ENCODE data around the gene JAZF1.
A peak's percentile ranks its signal among the peaks of the same experiment; 100 is the strongest.

JAZF1 gene

GRCh38 chr7:28165261-28165660, 15.3 kb downstream of the JAZF1 start:
- no peak for FAIRE-seq

- no peak for FAIRE-seq
Observed at GRCh38 chr7:28163949-28164348, 16.6 kb downstream of the JAZF1 start.

GRCh38 chr7:28161331-28161730, 19.3 kb downstream of the JAZF1 start:
- FAIRE-seq = no peak

DNA sequence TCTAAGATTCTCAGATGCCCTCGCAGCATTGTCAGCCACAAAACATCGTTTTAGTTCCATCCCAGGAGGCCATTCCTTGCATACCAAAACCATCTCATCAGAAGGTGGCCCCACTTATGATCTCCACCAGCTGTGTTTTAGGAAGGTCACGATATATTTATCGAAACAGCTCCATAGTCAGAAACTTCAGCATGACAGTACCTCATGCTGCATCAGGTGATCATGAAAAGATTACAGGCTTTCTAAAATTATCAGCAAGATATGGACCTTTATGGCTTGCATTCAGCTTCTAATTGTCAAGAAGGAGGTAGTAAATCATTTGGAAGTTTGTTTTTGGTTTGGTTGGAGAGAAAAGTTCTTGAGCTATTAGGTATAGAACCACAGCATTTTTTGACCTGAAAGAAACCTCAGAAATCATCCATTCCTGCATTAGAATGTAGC, 20.0 kb downstream of the JAZF1 start:
- FAIRE-seq = no peak

DNA sequence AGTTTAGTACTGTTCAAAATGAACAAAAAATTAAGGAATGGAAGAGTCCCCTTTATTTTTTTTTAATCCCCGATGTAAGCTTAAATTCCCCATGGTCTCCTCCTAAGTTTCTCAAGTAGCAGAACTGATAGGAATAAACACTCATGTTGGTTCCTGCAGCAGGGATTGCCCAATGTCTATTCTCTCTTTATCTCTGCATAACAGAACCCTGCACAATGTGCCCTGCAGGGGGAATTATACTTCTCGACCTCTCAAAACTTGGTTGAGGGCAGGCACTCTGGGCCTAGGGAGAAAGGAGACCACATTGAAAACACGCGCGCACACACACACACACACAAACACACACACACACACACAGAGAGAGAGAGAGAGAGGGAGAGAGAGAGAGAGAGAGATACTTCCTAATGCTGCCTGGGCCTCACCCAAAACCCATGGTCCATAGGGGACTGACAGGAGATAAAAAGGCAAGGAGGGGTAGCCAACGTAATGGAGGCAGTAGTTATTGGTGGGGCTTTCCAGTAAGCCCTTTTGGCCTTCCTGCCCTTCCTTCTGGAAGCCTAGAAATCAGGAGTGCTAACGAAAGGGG, 22.7 kb downstream of the JAZF1 start:
- no peak for FAIRE-seq

GRCh38 chr7:28157076-28157745, 23.4 kb downstream of the JAZF1 start:
- FAIRE-seq = no peak

DNA sequence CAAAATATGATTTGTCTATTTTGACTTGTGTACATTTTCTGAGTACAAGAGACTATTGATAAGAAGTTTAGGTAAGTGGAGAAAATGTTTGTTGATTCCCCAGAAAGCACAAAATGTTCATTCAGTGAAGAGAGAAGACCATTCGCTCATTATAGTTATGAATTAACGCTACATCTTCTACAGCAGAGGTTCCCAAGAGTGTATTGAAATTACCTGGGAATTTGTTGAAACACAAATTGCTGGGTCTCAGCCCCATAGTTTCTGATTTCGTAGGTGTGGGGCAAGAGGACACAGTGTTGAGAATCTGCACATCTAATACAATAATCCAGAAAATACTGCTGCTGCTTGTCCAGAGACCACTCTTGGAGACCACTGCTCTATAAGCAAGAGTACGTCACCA, 24.2 kb downstream of the JAZF1 start:
- no peak for FAIRE-seq

GRCh38 chr7:28155964-28156363, 24.6 kb downstream of the JAZF1 start:
- FAIRE-seq = no peak

DNA sequence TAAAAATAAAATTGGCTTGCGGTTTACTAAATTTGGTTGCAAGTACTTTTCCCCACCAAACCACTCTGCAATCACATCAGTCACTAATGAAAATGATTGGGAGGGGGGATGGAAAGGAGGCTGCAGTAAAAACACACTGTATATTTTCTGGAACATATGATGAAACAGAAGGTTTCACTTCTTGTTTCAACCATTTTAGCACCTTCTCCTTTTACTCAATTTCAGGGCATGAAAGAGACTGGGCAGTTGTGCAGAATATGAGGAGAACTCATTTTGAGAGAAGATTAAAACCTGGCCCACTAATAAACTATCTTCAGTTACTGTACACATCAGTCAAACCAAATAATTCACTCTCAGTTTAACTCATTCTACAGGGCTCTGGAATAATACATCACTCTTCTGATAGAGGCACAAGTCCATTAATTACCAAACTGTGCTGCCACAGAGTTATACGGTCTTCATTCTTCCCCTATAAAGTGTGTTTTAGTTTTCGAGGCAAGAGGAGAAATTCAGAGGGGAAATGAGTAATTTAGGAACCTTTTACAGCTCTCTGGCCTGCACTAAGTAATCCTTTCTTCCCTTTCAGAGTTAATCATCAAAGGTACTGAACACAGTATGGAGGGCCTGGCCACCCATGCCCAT, 25.5 kb downstream of the JAZF1 start:
- FAIRE-seq = no peak

DNA sequence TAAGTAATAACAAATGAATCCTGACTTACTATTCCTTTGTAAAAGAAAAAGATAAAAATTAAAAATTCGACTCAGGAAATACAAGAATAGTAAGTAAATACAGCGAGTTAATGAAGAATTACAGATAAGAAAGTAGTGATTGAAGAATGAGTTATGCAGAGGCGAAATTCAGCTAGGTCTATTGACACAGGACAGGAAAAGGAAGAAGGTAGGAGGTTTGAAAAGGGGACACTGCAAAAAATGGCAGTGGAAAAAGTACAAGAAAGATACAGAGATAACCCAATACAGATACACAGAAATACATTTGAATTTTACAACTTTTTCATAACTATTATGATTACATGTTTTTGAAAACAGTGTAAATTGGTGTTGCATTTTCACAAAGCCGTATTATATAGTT, 28.0 kb downstream of the JAZF1 start:
- no peak for FAIRE-seq

DNA sequence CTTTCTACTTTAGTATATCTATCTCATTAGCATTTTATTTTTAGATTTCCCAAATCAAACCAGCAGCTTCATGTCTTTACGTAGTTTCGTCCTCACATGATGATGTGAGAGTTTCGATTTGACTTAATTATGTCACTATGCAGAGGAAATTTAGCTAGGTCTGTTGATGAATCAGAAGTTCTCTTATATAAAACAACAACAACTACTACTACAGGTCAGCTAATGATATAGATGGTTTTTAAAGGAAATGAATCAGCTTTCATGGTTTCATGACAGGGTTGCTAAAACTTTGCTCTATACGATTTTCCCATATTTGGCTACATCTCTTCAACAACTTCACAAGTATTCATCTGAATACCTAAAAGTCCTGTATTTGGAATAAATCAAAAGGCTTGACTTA, 28.6 kb downstream of the JAZF1 start:
- FAIRE-seq = no peak

DNA sequence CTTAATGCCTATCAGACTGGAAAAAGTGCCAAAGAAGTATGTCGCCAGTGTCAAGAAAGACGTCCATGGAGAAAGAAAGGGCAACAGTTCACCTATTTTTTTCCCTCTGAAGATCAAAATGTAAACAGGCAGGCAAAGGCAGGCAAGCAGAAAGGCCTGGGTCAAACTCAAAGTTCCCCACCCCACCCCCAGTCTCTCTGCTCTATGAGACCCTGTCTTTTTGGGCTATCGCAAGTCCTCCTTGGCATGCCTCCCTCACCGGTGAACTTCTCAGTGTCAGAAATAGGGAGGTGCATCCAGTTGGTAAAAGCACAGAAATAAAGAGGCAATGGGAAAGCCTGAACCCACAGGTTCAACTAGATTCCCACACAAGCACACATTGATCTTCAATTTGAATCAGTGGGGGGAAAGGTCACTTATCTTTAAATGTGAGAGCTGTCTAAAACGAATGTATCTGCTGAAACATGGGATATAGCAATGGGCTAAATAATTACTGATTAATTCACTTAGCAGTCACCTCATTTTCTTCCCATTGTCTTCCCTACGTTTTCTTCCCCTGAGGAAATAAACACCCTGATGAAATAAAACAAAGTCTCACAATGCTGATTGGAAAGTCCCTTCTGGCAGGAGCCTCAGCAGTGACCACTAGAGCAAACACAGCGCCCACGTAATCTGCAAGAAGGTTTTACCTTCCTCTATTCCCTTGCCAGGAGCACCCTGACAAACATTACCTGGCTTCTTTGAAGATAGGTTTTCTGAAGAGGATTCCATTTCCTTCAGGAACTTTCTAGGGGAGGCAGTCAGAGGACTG, 31.1 kb downstream of the JAZF1 start:
- FAIRE-seq = no peak

GRCh38 chr7:28145931-28146330, 34.7 kb downstream of the JAZF1 start:
- FAIRE-seq = no peak

DNA sequence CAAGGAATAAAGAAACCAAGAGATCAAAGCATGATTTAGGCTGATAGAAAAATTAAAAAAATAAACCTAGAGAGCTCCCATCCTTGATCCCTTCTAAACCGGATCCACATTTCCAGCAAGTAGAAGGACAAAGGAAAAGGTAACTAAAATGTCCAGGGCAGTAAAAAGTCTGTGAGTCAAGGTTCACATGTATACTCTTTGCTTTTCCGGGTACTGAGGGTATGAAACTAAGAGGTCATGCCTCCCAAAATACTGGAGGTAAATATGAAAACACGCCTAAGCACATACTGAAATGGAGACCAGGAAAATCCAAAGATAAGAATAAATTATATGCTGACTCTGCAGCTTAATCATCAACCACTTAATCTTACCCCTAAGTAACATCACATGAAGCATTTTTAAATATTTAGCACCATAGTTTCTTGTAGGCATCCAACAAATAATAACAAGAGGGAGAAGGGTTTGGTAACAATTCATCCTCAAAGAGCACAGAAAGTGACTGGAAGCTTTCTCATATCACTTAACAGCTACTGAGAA, 35.4 kb downstream of the JAZF1 start:
- FAIRE-seq = no peak

DNA sequence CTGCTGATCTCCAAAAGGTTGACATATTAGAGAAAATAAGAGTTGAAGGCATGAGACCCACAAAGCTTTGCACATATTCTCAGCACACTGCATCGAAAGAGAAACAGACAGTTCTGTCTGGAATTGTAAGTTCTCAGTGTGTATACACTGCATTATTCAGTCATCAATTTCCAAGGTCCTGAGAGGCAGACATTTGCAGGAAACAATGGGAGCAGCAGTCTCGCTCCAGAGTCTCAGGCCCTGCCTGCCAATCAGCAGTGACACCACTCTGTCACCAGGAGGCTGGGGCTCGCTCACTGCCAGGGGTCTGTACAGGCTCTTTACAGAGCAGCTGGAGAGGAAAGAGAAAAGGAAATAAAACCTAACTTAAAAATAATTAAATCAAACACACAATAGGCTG, 36.3 kb downstream of the JAZF1 start:
- no peak for FAIRE-seq

- FAIRE-seq = no peak
Observed at GRCh38 chr7:28142650-28143049, 37.9 kb downstream of the JAZF1 start.

GRCh38 chr7:28140979-28141378, 39.6 kb downstream of the JAZF1 start:
- no peak for FAIRE-seq

- no peak for FAIRE-seq
Observed at GRCh38 chr7:28138837-28139236, 41.8 kb downstream of the JAZF1 start.

DNA sequence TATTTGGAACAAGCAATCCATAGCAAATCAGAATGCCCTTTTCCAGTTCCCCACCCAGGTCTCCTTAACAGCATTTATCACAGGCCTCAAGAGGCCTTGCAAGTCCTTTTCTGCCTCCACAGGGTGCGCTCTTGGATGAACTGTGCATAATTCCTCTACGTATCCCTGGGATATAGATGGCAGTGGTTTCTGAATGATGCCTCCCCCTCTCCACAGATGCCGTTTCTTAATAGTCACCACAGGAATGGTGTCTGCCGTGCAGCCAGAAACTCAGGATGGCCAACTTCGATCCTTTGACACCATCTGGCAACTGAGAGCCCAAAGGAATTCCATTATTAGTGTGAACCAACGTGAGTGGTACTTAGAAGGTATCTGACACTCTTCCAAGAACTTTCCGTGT, 43.1 kb downstream of the JAZF1 start:
- FAIRE-seq = no peak

GRCh38 chr7:28136885-28137284, 43.7 kb downstream of the JAZF1 start:
- no peak for FAIRE-seq

GRCh38 chr7:28136420-28136819, 44.2 kb downstream of the JAZF1 start:
- no peak for FAIRE-seq

- FAIRE-seq = no peak
Observed at GRCh38 chr7:28135760-28136159, 44.8 kb downstream of the JAZF1 start.

GRCh38 chr7:28135315-28135714, 45.3 kb downstream of the JAZF1 start:
- FAIRE-seq = peak; percentile 94

All from endometrium (tissue), 2 donors.